Activated CD8-positive, alpha-beta T cell treated with anti-CD3 and anti-CD28 coated beads, Interleukin-2, amount 10 ng/mL, durations not matched to agents 7 days and 5 days (primary cell): ENCODE results near the gene LPCAT3. TPM values are rescaled to one million over a fixed set of nuclear protein-coding genes. Genes with fewer than 3 reads are reported as not detected.

Experiments used
- ATAC-seq: fragments of 150-1000 bp; cut with Tn5 transposase; one replicate; pipeline ENCODE4 v1.10.0; 2021; ENCODE audit warnings: moderate library complexity
- CTCF ChIA-PET: fragments of 350-600 bp; sonication (Branson Sonifier 250); formaldehyde crosslinking; loops from one replicate; lab custom pipeline; 2021; ENCODE audit warnings: antibody characterized with exemption; lab: Charles Lee
- POLR2A ChIA-PET: fragments of 350-600 bp; sonication (Branson Sonifier 250); formaldehyde crosslinking; loops from one replicate; lab custom pipeline; 2021; ENCODE audit warnings: antibody characterized with exemption; lab: Charles Lee
- DNase-seq: peaks from one replicate; pipeline ENCODE4 v3.0.0-alpha.2; 2020
- H3K27ac Mint-ChIP-seq: one replicate; pipeline ENCODE4 v1.8.0; 2021; ENCODE audit warnings: mild to moderate bottlenecking, mixed read lengths
- H3K27me3 Mint-ChIP-seq: one replicate; pipeline ENCODE4 v1.8.0; 2021; ENCODE audit warnings: low read depth, mixed read lengths
- H3K36me3 Mint-ChIP-seq: one replicate; pipeline ENCODE4 v1.8.0; 2021; ENCODE audit warnings: low read depth, mixed read lengths
- H3K4me1 Mint-ChIP-seq: one replicate; pipeline ENCODE4 v1.8.0; 2021; ENCODE audit warnings: low read depth, mixed read lengths
- H3K4me3 Mint-ChIP-seq: one replicate; pipeline ENCODE4 v1.8.0; 2021; ENCODE audit warnings: mild to moderate bottlenecking, mixed read lengths
- H3K9me3 Mint-ChIP-seq: one replicate; pipeline ENCODE4 v1.8.0; 2022; ENCODE audit warnings: mixed read lengths; ENCODE audit not compliant: insufficient read depth
- total RNA-seq, 2 experiments: library from RNA; stranded (reverse); gene quantifications; one replicate each; pipeline ENCODE4 v1.2.3, GENCODE V29; 2021

The LPCAT3 gene
- total RNA-seq, 2 experiments from 2014 or later = 37.3 to 40.3 TPM

DNA sequence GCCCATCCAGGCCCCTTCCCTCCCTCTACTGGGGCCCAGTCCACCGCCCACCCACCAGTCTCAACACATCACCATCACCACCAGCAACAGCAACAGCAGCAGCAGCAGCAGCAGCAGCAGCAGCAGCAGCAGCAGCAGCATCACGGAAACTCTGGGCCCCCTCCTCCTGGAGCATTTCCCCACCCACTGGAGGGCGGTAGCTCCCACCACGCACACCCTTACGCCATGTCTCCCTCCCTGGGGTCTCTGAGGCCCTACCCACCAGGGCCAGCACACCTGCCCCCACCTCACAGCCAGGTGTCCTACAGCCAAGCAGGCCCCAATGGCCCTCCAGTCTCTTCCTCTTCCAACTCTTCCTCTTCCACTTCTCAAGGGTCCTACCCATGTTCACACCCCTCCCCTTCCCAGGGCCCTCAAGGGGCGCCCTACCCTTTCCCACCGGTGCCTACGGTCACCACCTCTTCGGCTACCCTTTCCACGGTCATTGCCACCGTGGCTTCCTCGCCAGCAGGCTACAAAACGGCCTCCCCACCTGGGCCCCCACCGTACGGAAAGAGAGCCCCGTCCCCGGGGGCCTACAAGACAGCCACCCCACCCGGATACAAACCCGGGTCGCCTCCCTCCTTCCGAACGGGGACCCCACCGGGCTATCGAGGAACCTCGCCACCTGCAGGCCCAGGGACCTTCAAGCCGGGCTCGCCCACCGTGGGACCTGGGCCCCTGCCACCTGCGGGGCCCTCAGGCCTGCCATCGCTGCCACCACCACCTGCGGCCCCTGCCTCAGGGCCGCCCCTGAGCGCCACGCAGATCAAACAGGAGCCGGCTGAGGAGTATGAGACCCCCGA lies 81.4 kb downstream of the LPCAT3 start:
- POLR2A ChIA-PET = interaction anchor here (0.7 to 20.8 kb wide), 19 partner anchors 7 to 171 kb away, joined by 3 to 1099 read pairs (median 5); partner anchors contain the start of genes ATN1, C12orf57, ENO2 and LRRC23
- DNase-seq = peak; percentile 78
- Mint-ChIP-seq H3K36me3 (peaks cover 35% of the 10 kb centered on the region), H3K27ac (peak overlapping the region; percentile 97), H3K4me3 (peak overlapping the region; percentile 82), H3K9me3 (no peaks in the 10 kb centered on the region), H3K27me3 (no peaks in the 10 kb centered on the region), H3K4me1 (peaks cover 63% of the 10 kb centered on the region)
- CTCF ChIA-PET = interaction anchor here (0.8 to 18.6 kb wide), 15 partner anchors 10 to 176 kb away, joined by 3 to 742 read pairs (median 9); partner anchors contain the start of genes ATN1, C1RL, LPCAT3 and LRRC23
- ATAC-seq = peak; percentile 38

DNA sequence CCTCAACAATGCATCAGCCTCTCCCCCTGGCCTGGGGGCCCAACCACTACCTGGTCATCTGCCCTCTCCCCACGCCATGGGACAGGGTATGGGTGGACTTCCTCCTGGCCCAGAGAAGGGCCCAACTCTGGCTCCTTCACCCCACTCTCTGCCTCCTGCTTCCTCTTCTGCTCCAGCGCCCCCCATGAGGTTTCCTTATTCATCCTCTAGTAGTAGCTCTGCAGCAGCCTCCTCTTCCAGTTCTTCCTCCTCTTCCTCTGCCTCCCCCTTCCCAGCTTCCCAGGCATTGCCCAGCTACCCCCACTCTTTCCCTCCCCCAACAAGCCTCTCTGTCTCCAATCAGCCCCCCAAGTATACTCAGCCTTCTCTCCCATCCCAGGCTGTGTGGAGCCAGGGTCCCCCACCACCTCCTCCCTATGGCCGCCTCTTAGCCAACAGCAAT lies 82.1 kb downstream of the LPCAT3 start:
- ChIA-PET CTCF (interaction anchor here (1.3 to 18.6 kb wide), 7 partner anchors 9 to 82 kb away, joined by 3 to 742 read pairs (median 37); partner anchors contain the start of genes ATN1, LPCAT3 and SPSB2), POLR2A (interaction anchor here (0.7 to 20.8 kb wide), 10 partner anchors 7 to 172 kb away, joined by 3 to 1099 read pairs (median 6); partner anchors contain the start of genes ATN1, C12orf57, PTPN6 and RNU7-1)
- no peaks in the 10 kb centered on the region for H3K27me3 Mint-ChIP-seq
- peak overlapping the region; percentile 82 for H3K4me3 Mint-ChIP-seq
- H3K4me1 Mint-ChIP-seq = peaks cover 65% of the 10 kb centered on the region
- H3K36me3 Mint-ChIP-seq = peaks cover 35% of the 10 kb centered on the region
- no peak for ATAC-seq
- no peak for DNase-seq
- peak overlapping the region; percentile 97 for H3K27ac Mint-ChIP-seq
- H3K9me3 Mint-ChIP-seq = no peaks in the 10 kb centered on the region

DNA sequence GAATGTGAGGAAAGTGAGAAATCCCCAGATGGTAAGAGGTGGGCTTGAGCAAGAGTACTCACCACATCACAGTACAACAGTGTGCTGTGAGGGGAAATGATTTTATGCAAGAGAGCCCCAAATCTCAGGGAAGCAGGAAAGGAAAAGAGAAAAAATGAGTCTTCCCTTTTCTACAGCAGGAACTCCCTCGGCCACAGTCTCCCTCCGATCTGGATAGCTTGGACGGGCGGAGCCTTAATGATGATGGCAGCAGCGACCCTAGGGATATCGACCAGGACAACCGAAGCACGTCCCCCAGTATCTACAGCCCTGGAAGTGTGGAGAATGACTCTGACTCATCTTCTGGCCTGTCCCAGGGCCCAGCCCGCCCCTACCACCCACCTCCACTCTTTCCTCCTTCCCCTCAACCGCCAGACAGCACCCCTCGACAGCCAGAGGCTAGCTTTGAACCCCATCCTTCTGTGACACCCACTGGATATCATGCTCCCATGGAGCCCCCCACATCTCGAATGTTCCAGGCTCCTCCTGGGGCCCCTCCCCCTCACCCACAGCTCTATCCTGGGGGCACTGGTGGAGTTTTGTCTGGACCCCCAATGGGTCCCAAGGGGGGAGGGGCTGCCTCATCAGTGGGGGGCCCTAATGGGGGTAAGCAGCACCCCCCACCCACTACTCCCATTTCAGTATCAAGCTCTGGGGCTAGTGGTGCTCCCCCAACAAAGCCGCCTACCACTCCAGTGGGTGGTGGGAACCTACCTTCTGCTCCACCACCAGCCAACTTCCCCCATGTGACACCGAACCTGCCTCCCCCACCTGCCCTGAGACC lies 82.7 kb downstream of the LPCAT3 start:
- H3K4me1 Mint-ChIP-seq = peaks cover 69% of the 10 kb centered on the region
- ATAC-seq (no peak), DNase-seq (no peak)
- no peaks in the 10 kb centered on the region for H3K27me3 Mint-ChIP-seq
- H3K36me3 Mint-ChIP-seq = peaks cover 35% of the 10 kb centered on the region
- peak overlapping the region; percentile 97 for H3K27ac Mint-ChIP-seq
- no peaks in the 10 kb centered on the region for H3K9me3 Mint-ChIP-seq
- ChIA-PET POLR2A (interaction anchor here (0.7 to 20.8 kb wide), 8 partner anchors 8 to 69 kb away, joined by 3 to 1099 read pairs (median 7); partner anchors contain the start of genes ATN1, C12orf57, PTPN6 and RNU7-1), CTCF (interaction anchor here (1.3 to 18.6 kb wide), 8 partner anchors 8 to 83 kb away, joined by 3 to 742 read pairs (median 21); partner anchors contain the start of genes ATN1, LPCAT3 and SPSB2)
- peak overlapping the region; percentile 82 for H3K4me3 Mint-ChIP-seq

DNA sequence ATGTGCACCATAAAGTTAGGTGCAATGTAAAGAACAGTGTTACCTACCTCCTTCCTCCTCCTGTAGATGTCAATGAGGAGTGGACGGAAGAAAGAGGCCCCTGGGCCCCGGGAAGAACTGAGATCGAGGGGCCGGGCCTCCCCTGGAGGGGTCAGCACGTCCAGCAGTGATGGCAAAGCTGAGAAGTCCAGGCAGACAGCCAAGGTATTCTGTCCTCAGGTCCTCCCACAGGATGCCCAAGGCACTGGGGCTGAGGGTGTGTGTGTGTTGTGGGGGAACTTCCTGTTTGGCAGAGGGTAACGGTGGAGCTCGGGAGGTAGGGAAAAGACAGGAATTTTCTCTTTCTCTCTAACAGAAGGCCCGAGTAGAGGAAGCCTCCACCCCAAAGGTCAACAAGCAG lies 84.2 kb downstream of the LPCAT3 start:
- Mint-ChIP-seq H3K27me3 (no peaks in the 10 kb centered on the region), H3K9me3 (no peaks in the 10 kb centered on the region), H3K4me1 (peaks cover 76% of the 10 kb centered on the region), H3K36me3 (peaks cover 34% of the 10 kb centered on the region), H3K4me3 (peak overlapping the region; percentile 4), H3K27ac (peak overlapping the region; percentile 60)
- ATAC-seq (no peak), DNase-seq (no peak)
- ChIA-PET POLR2A (interaction anchor here (0.8 to 4.9 kb wide), 2 partner anchors 10 to 84 kb away, joined by 3 to 48 read pairs; partner anchors contain the start of genes C12orf57, LPCAT3 and RNU7-1), CTCF (interaction anchor here (0.8 to 9.8 kb wide), 6 partner anchors 7 to 84 kb away, joined by 3 to 106 read pairs (median 4); partner anchors contain the start of genes ATN1, C12orf57, LPCAT3 and RNU7-1)

DNA sequence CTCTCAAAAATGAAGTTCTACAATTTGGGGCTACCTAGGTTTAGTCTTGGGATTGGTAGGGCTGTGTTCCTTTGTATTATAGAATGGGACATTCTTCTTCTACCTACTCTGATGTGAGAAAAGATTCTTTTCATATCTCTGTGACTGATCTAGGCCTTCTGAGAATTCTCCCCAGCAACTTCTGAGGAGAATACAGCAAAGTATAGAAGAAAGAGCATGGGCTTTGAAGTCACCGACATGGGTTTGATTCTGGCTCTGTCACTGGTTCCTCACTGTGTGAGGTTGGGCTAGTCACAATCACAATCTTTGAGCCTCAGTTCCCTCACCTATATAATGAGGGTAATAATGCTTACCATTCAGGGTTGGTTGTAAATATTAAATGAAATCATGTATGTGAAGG lies 85.5 kb downstream of the LPCAT3 start:
- ChIA-PET CTCF (interaction anchor here (0.7 to 9.8 kb wide), 5 partner anchors 5 to 60 kb away, joined by 3 to 106 read pairs (median 6); partner anchors contain the start of genes ATN1, C12orf57, RNU7-1 and SPSB2), POLR2A (interaction anchor here (4.9 kb wide), 1 partner anchor 11 kb away, joined by 48 read pairs; the partner anchor contains the start of genes C12orf57 and RNU7-1)
- ATAC-seq (peak; percentile 16), DNase-seq (no peak)
- H3K36me3 Mint-ChIP-seq = peaks cover 33% of the 10 kb centered on the region
- H3K4me3 Mint-ChIP-seq = no peak overlapping the region
- H3K27ac Mint-ChIP-seq = peak overlapping the region; percentile 79
- peaks cover 74% of the 10 kb centered on the region for H3K4me1 Mint-ChIP-seq
- H3K9me3 Mint-ChIP-seq = no peaks in the 10 kb centered on the region
- no peaks in the 10 kb centered on the region for H3K27me3 Mint-ChIP-seq

DNA sequence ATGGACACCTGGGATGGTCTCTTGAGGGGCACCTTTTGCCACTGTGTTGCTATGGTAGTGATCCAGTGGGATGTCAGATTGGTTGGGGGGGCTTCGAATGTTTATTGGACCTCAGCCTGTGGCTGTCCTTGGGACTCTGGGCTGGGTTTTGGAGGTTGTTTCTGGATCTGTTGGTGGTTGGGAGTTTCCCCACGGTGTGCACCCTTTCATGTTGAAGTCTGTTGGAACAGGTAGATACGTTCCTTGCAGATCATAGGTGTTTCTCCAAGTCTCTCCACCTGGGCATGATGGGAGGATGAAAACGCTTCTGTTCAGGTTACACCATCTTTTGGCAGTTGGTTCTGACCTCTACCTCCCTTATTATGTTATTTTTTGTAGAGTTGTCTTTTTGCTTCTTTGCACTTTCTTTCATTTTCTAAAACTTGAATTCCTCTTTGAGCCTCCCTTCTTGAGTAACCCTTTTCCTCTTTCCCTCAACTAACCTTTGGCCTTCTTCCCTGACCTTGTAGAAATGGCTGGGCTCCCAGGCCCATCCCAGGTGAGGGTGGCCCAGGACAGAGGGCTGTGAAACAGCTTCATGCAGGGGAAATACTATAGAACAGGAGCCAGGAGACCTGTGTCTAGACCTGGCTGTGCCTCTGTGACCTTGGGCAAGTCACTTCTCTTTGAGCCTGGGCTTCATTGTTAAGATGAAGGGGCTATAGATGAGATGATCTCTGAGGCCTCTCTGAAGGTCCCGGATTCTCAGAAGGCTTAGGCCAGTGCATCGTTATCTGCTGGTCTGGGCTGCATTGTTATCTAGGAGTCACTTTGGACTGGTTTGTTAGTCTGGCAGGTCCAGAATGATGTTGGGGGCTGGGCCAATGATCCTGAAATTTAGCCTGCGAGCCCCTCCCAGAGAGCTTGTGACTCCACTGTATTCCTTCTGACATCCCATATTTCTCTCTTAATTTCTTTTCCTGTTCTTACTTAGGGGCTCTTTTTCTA lies 88.5 kb downstream of the LPCAT3 start:
- no peaks in the 10 kb centered on the region for H3K27me3 Mint-ChIP-seq
- peaks cover 17% of the 10 kb centered on the region for H3K36me3 Mint-ChIP-seq
- no peak for ATAC-seq
- H3K4me1 Mint-ChIP-seq = peaks cover 71% of the 10 kb centered on the region
- no peak for DNase-seq
- peak overlapping the region; percentile 53 for H3K27ac Mint-ChIP-seq
- peak overlapping the region; percentile 72 for H3K4me3 Mint-ChIP-seq
- POLR2A ChIA-PET = interaction anchor here (0.6 to 8.3 kb wide), 5 partner anchors 8 to 60 kb away, joined by 3 to 94 read pairs (median 5); partner anchors contain the start of genes C12orf57 and RNU7-1
- no peaks in the 10 kb centered on the region for H3K9me3 Mint-ChIP-seq
- CTCF ChIA-PET = interaction anchor here (0.8 to 8.0 kb wide), 4 partner anchors 7 to 35 kb away, joined by 3 to 106 read pairs (median 4); no protein-coding TSS in a partner anchor

DNA sequence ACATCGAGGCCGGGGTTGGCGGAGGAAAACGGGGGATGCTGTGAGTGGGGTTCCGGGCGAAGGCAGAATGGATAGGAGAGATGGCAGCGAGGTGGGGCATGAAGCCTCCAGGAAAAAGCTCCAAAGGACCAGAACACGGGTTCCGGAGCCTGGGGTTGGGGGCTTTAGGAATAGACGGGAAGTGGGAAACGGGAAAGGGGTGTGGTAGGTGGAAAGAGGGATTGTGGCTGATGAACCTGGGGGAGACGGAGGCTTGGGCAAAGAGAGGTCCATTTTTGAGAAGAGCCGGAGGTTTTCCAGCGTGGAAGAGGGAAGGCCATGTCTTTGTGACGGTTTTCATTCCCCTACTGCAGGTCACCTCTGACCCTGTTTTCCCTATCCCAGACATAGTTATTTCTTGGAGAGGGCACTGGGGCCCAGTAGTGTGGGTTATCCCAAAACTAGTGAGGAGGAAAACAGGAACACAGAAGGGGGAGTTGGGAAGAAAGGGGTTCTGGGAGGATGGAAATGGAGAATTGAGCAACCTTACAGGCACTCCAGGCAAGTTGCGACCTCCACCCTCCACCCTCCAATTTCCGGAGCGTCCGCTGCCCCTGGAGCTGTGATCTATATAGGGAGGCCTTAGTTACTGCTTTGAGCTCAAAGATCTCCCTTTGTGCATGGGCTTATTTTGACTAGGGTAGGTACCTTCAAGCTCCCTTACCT lies 89.4 kb downstream of the LPCAT3 start:
- Mint-ChIP-seq H3K27ac (peak overlapping the region; percentile 36), H3K36me3 (peaks cover 13% of the 10 kb centered on the region), H3K27me3 (no peaks in the 10 kb centered on the region), H3K4me3 (peak overlapping the region; percentile 72), H3K9me3 (no peaks in the 10 kb centered on the region), H3K4me1 (peaks cover 71% of the 10 kb centered on the region)
- CTCF ChIA-PET = interaction anchor here (0.7 to 8.0 kb wide), 7 partner anchors 8 to 61 kb away, joined by 3 to 106 read pairs (median 3); partner anchors contain the start of genes C12orf57, RNU7-1 and TPI1
- POLR2A ChIA-PET = interaction anchor here (1.1 to 8.3 kb wide), 4 partner anchors 9 to 16 kb away, joined by 3 to 94 read pairs (median 34); partner anchors contain the start of genes C12orf57 and RNU7-1
- DNase-seq (no peak), ATAC-seq (no peak)

DNA sequence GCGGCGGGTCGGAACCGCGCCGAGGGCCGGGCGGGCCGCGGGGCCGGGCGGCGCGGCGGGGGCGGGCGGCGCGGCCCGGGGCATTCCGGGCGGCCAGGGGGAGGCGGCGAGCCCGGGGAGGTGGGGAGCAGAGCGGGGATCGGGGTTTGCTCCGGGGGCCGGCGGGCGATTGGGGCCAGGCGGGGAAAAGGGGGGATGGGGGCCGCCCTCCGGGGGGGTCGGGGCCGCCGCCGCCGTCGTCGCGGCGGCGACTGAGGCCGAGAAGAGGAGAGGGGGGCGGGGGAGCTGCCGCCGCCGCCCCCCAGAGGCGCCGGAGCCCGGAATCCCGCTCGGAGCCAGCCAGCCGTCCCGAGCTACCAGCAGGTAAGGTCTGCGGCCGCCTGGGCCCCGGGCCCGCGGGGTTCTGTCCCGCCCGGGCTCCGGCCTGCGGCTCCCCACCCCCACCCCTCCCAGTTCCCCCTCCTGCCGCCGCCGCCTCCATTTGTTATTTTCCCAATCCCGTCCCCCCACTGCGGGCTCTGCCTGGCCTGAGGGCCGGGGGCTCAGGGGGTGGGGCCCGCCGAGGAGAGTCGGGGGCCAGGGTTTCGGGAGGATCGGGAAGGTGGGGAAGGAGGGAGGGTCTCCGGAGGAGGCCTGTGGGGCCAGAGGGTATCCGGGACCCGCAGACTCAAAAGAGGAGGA lies 90.1 kb downstream of the LPCAT3 start:
- peak overlapping the region; percentile 72 for H3K4me3 Mint-ChIP-seq
- H3K36me3 Mint-ChIP-seq = peaks cover 13% of the 10 kb centered on the region
- peaks cover 69% of the 10 kb centered on the region for H3K4me1 Mint-ChIP-seq
- no peaks in the 10 kb centered on the region for H3K27me3 Mint-ChIP-seq
- DNase-seq = no peak
- H3K9me3 Mint-ChIP-seq = no peaks in the 10 kb centered on the region
- ChIA-PET POLR2A (interaction anchor here (1.1 to 8.3 kb wide), 4 partner anchors 9 to 16 kb away, joined by 3 to 94 read pairs (median 34); partner anchors contain the start of genes C12orf57 and RNU7-1), CTCF (interaction anchor here (0.7 to 8.0 kb wide), 5 partner anchors 9 to 60 kb away, joined by 3 to 106 read pairs (median 3); partner anchors contain the start of genes C12orf57, RNU7-1 and TPI1)
- ATAC-seq = peak; percentile 4
- H3K27ac Mint-ChIP-seq = peak overlapping the region; percentile 36
